OCI-LY7 (cell line): ENCODE measurements around the gene LMAN2L. TPM values are rescaled to one million over a fixed set of nuclear protein-coding genes. Genes with fewer than 3 reads are reported as not detected.

Source experiments
- Bru-seq: library from RNA; stranded (reverse); fragments of 400-500 nt; gene quantifications from one replicate; lab custom pipeline; 2021; lab: Mats Ljungman, UMichigan
- BruChase-seq, 2 experiments: library from RNA; stranded (reverse); fragments of 400-500 nt; gene quantifications; one replicate each; lab custom pipeline; 2021; lab: Mats Ljungman, UMichigan
- BruUV-seq: library from RNA; stranded (reverse); fragments of 400-500 nt; replicated peaks from 2 replicates; lab custom pipeline; 2021; lab: Mats Ljungman, UMichigan
- CTCF ChIA-PET: fragments of 300-600 bp; sonication (Branson Sonifier 250); formaldehyde crosslinking; loops from one replicate; lab custom pipeline; 2022; ENCODE audit warnings: antibody characterized with exemption; ENCODE audit not compliant: unreplicated experiment; lab: Charles Lee
- POLR2A ChIA-PET: fragments of 300-600 bp; sonication (Branson Sonifier 250); formaldehyde crosslinking; loops from one replicate; lab custom pipeline; 2022; ENCODE audit warnings: antibody characterized with exemption; lab: Charles Lee
- DNase-seq: peaks from one replicate; pipeline ENCODE4 v3.0.0-alpha.2; 2015; ENCODE audit warnings: low spot score
- H2AFZ ChIP-seq: fragments of 200-600 bp; sonication (generic), shearing (Covaris generic); 2 replicates; pipeline ENCODE4 v1.6.1; 2014; ENCODE audit warnings: mild to moderate bottlenecking, antibody characterized with exemption, low read length, moderate library complexity
- H3K27ac ChIP-seq: fragments of 200-600 bp; sonication (generic); 2 replicates; pipeline ENCODE4 v1.5.1; 2014; ENCODE audit warnings: mixed run types, low read depth, mild to moderate bottlenecking, moderate library complexity, low read length, inconsistent platforms; ENCODE audit not compliant: poor library complexity, severe bottlenecking
- H3K36me3 ChIP-seq: fragments of 200-600 bp; sonication (generic); 2 replicates; pipeline ENCODE4 v1.6.1; 2014; ENCODE audit warnings: mild to moderate bottlenecking, antibody characterized with exemption, low read length, moderate library complexity, mixed read lengths; ENCODE audit not compliant: insufficient read depth
- H3K4me1 ChIP-seq: fragments of 200-600 bp; sonication (generic); 2 replicates; pipeline ENCODE4 v1.5.1; 2014; ENCODE audit warnings: mild to moderate bottlenecking, low read length; ENCODE audit not compliant: insufficient read depth, poor library complexity, severe bottlenecking
- H3K4me2 ChIP-seq: fragments of 200-600 bp; sonication (generic); 2 replicates; pipeline ENCODE4 v1.6.1; 2014; ENCODE audit warnings: mild to moderate bottlenecking, low read length
- H3K4me3 ChIP-seq: fragments of 200-600 bp; sonication (generic); 2 replicates; pipeline ENCODE4 v1.5.1; 2014; ENCODE audit warnings: mild to moderate bottlenecking, low read depth, low read length; ENCODE audit not compliant: poor library complexity, severe bottlenecking
- H3K79me2 ChIP-seq: fragments of 200-600 bp; sonication (generic); 2 replicates; pipeline ENCODE4 v1.6.1; 2016; ENCODE audit warnings: low read depth, mild to moderate bottlenecking, low read length, moderate library complexity, mixed read lengths; ENCODE audit not compliant: insufficient read depth
- H3K9me2 ChIP-seq: fragments of 200-600 bp; sonication (generic); 2 replicates; pipeline ENCODE4 v1.6.1; 2016; ENCODE audit warnings: mild to moderate bottlenecking, low read length, mixed read lengths; ENCODE audit not compliant: insufficient read depth
- H3K9me3 ChIP-seq: fragments of 200-600 bp; sonication (generic); 2 replicates; pipeline ENCODE4 v1.6.1; 2014; ENCODE audit warnings: mild to moderate bottlenecking, mixed run types, low read length, mixed read lengths
- H4K20me1 ChIP-seq: fragments of 200-600 bp; sonication (generic); 2 replicates; pipeline ENCODE4 v1.6.1; 2014; ENCODE audit warnings: mild to moderate bottlenecking, antibody characterized with exemption, low read length, moderate library complexity, mixed read lengths; ENCODE audit not compliant: insufficient read depth
- CTCF ChIP-seq: fragments of 200-600 bp; sonication (generic); conservative IDR thresholded peaks from 2 replicates; pipeline ENCODE4 v1.5.1; 2014; ENCODE audit warnings: mild to moderate bottlenecking, antibody characterized with exemption, low read length, moderate library complexity, mixed read lengths
- EZH2phosphoT487 ChIP-seq: fragments of 200-600 bp; sonication (generic); IDR thresholded peaks from 2 replicates; pipeline ENCODE4 v1.6.1; 2018; ENCODE audit warnings: low read depth, borderline replicate concordance, mild to moderate bottlenecking, mixed run types, antibody characterized with exemption, low read length, moderate library complexity, mixed read lengths
- intact Hi-C: fragments of 100-400 bp; cut with micrococcal nuclease; formaldehyde crosslinking; loops from one replicate; pipeline ENCODE4 v1.10.0; 2022; ENCODE audit not compliant: unreplicated experiment
- long read RNA-seq: library from polyadenylated mRNA; stranded (forward); transcript quantifications from one replicate; pipeline ENCODE4 v2.0.0, GENCODE V29; 2022
- total RNA-seq, 2 experiments: library from RNA; depleted of rRNA in 1 of 2; stranded (reverse); fragments of >200 nt in 1 of 2; shearing (Covaris generic) in 1 of 2; gene quantifications; 2 replicates each; pipeline ENCODE4 v1.2.3, GENCODE V29; 2014 to 2022

LMAN2L gene
- 12.9 and 15.5 TPM in 2 replicates for total RNA-seq (2014; rRNA removed; shearing (Covaris generic))
- 10.8 and 11.3 TPM in 2 replicates for total RNA-seq (2022)
- percentile 61 among the genes with signal in this experiment for Bru-seq, nascent RNA
- percentile 63 among the genes with signal in this experiment for BruChase-seq, experiment 1, labeled RNA remaining after a 6-hour chase
- BruChase-seq, experiment 2, labeled RNA remaining after a 2-hour chase: percentile 62 among the genes with signal in this experiment
- long read RNA-seq, transcript LMAN2L-201 (8 exons, 2,397 nt): major isoform, 32 of 49 reads
- long read RNA-seq, transcript LMAN2L-203 (9 exons, 2,410 nt): minor isoform, 5 of 49 reads
- long read RNA-seq, partial matches to known transcripts: 4 of 49 reads
- long read RNA-seq, other reads (novel, unspliced or antisense): 8 of 49 reads

GRCh38 chr2:96739633-96740428 lies at the start of gene LMAN2L:
LMAN2L (minus strand) TSS chr2:96740064; CDS start chr2:96740040, 24 bp downstream.
- peak within 1 kb of the TSS; percentile 86 for H3K4me2 ChIP-seq
- peaks cover 29% of the 10 kb centered on the region for H3K4me1 ChIP-seq
- H3K9me2 ChIP-seq: no peaks in the 10 kb centered on the region
- ChIA-PET CTCF (no interaction called here), POLR2A (interaction anchor here (0.7 to 2.9 kb wide), 3 partner anchors 19 to 34 kb away, joined by 3 to 12 read pairs (median 4); no protein-coding TSS in a partner anchor)
- intact Hi-C loops: loop anchor here (2.0 kb wide), 1 partner anchor 203 kb away; the partner anchor contains the start of gene ARID5A
- peaks cover 28% of the 10 kb centered on the region for H3K36me3 ChIP-seq
- peak; percentile 98 for DNase-seq
- TF ChIP-seq EZH2phosphoT487 (no peak), CTCF (no peak)
- peak within 1 kb of the TSS; percentile 83 for H3K4me3 ChIP-seq
- BruUV-seq: no TSS peak
- peaks cover 23% of the 10 kb centered on the region for H3K79me2 ChIP-seq
- no peaks in the 10 kb centered on the region for H3K9me3 ChIP-seq
- H4K20me1 ChIP-seq: no peaks in the 10 kb centered on the region
- peak within 1 kb of the TSS; percentile 70 for H3K27ac ChIP-seq
- peak within 1 kb of the TSS; percentile 90 for H2AFZ ChIP-seq

GRCh38 chr2:96789245-96789617 lies 49.4 kb upstream of the LMAN2L start:
- intact Hi-C loops: no loop called here
- no peak overlapping the region for H3K27ac ChIP-seq
- no peaks in the 10 kb centered on the region for H3K79me2 ChIP-seq
- BruUV-seq: no TSS peak
- no peak overlapping the region for H2AFZ ChIP-seq
- ChIA-PET CTCF (no interaction called here), POLR2A (no interaction called here)
- H3K4me3 ChIP-seq: no peak overlapping the region
- TF ChIP-seq EZH2phosphoT487: no peak
- TF ChIP-seq CTCF: no peak
- DNase-seq: no peak
- H3K4me1 ChIP-seq: no peaks in the 10 kb centered on the region
- H4K20me1 ChIP-seq: no peaks in the 10 kb centered on the region
- no peak overlapping the region for H3K4me2 ChIP-seq
- H3K9me2 ChIP-seq: no peaks in the 10 kb centered on the region
- H3K9me3 ChIP-seq: no peaks in the 10 kb centered on the region
- no peaks in the 10 kb centered on the region for H3K36me3 ChIP-seq
